ENCODE results near the gene LMBRD2.

DNA sequence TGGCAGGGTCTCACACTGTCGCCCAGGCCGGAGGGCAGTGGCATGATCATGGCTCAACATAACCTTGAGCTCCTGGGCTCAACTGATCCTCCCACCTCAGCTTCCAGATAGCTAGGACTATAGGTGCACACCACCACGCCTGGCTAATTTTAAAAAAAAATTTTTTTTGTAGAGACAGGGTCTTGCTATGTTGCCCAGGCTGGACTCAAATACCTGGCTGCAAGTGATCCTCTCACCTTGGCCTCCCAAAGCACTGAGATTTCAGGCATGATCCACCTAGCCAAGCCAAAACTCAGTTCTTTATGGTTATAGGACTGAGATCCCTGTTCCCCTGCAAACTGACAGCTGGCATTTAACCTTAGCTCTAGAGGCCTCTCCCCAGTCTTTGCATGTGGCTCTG is 5.3 kb downstream of the LMBRD2 start:
- TF ChIP-seq CTCF (conservative IDR thresholded peaks at IDR 0.05) (no peak), ZFX (IDR thresholded peaks at IDR 0.05) (no peak)
